ENCODE measurements around the gene ZNF474.

DNA sequence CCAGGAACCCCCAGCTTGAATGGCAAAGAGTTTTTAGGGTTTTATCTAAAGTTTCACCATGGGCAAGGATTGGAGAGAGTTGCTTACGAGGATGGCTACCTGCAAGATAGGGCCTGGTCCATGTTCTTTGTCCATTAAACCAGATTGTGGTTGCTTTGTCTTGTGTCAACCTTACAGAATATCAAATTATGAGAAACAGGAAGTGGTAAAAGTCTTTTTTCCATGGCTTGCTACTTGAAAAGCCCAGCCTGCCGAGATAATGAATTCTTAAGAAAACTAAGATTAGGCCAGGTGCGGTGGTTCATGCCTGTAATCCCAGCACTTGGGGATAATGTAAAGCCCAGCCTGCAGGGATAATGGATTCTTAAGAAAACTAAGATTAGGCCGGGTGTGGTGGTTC, 24.4 kb downstream of the ZNF474 start:
- no peak for TF ChIP-seq SP1 (IDR thresholded peaks at IDR 0.05)
- no peak for TF ChIP-seq NR2F2 (IDR thresholded peaks at IDR 0.05)
- TF ChIP-seq, protein P1, sequence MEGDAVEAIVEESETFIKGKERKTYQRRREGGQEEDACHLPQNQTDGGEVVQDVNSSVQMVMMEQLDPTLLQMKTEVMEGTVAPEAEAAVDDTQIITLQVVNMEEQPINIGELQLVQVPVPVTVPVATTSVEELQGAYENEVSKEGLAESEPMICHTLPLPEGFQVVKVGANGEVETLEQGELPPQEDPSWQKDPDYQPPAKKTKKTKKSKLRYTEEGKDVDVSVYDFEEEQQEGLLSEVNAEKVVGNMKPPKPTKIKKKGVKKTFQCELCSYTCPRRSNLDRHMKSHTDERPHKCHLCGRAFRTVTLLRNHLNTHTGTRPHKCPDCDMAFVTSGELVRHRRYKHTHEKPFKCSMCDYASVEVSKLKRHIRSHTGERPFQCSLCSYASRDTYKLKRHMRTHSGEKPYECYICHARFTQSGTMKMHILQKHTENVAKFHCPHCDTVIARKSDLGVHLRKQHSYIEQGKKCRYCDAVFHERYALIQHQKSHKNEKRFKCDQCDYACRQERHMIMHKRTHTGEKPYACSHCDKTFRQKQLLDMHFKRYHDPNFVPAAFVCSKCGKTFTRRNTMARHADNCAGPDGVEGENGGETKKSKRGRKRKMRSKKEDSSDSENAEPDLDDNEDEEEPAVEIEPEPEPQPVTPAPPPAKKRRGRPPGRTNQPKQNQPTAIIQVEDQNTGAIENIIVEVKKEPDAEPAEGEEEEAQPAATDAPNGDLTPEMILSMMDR (IDR thresholded peaks at IDR 0.05; ENCODE audit: low read depth, low read length, missing input control), result no peak
- TF ChIP-seq RAD21 (IDR thresholded peaks at IDR 0.05), result no peak
- no peak for TF ChIP-seq JUND (IDR thresholded peaks at IDR 0.05)
- TF ChIP-seq, protein P2, sequence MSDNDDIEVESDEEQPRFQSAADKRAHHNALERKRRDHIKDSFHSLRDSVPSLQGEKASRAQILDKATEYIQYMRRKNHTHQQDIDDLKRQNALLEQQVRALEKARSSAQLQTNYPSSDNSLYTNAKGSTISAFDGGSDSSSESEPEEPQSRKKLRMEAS (IDR thresholded peaks at IDR 0.05), result no peak
- TF ChIP-seq, protein P3, sequence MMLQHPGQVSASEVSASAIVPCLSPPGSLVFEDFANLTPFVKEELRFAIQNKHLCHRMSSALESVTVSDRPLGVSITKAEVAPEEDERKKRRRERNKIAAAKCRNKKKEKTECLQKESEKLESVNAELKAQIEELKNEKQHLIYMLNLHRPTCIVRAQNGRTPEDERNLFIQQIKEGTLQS (IDR thresholded peaks at IDR 0.05), result no peak
- TF ChIP-seq, protein P4, sequence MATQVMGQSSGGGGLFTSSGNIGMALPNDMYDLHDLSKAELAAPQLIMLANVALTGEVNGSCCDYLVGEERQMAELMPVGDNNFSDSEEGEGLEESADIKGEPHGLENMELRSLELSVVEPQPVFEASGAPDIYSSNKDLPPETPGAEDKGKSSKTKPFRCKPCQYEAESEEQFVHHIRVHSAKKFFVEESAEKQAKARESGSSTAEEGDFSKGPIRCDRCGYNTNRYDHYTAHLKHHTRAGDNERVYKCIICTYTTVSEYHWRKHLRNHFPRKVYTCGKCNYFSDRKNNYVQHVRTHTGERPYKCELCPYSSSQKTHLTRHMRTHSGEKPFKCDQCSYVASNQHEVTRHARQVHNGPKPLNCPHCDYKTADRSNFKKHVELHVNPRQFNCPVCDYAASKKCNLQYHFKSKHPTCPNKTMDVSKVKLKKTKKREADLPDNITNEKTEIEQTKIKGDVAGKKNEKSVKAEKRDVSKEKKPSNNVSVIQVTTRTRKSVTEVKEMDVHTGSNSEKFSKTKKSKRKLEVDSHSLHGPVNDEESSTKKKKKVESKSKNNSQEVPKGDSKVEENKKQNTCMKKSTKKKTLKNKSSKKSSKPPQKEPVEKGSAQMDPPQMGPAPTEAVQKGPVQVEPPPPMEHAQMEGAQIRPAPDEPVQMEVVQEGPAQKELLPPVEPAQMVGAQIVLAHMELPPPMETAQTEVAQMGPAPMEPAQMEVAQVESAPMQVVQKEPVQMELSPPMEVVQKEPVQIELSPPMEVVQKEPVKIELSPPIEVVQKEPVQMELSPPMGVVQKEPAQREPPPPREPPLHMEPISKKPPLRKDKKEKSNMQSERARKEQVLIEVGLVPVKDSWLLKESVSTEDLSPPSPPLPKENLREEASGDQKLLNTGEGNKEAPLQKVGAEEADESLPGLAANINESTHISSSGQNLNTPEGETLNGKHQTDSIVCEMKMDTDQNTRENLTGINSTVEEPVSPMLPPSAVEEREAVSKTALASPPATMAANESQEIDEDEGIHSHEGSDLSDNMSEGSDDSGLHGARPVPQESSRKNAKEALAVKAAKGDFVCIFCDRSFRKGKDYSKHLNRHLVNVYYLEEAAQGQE (IDR thresholded peaks at IDR 0.05), result no peak
- no peak for TF ChIP-seq YY1 (IDR thresholded peaks at IDR 0.05)
- no peak for TF ChIP-seq EGR1 (IDR thresholded peaks at IDR 0.05; ENCODE audit: low read depth in 2 of 2)
- no peak for TF ChIP-seq TAF1 (conservative IDR thresholded peaks at IDR 0.05)
- TF ChIP-seq HNF4G (IDR thresholded peaks at IDR 0.05), result no peak

Data from liver (tissue), 3 donors.